Endothelial cell of umbilical vein (primary cell): Measurements from ENCODE around the gene HLA-DQA1. TPM values are rescaled to one million over a fixed set of nuclear protein-coding genes. Genes with fewer than 3 reads are reported as not detected.
"Not testable (repeated sequence)": the region's sequence is repeated elsewhere in the genome, so short reads cannot be mapped to it uniquely, and the experiment has no call there.

Source experiments
- BruUV-seq: library from RNA; stranded (reverse); fragments of 400-500 nt; replicated peaks from 2 replicates; lab custom pipeline; 2021; lab: Mats Ljungman, UMichigan
- CTCF ChIA-PET: fragments of 300-600, 350-600 bp; sonication (Branson Sonifier 250); formaldehyde crosslinking; loops from one replicate; lab custom pipeline; 2021; ENCODE audit warnings: antibody characterized with exemption, inconsistent platforms; lab: Charles Lee
- POLR2A ChIA-PET: fragments of 300-600, 350-600 bp; sonication (Branson Sonifier 250); formaldehyde crosslinking; loops from one replicate; lab custom pipeline; 2021; ENCODE audit warnings: antibody characterized with exemption, inconsistent platforms; lab: Charles Lee
- DNase-seq: peaks from one replicate; pipeline ENCODE4 v3.0.0-alpha.2; 2011; ENCODE audit warnings: low read depth, low spot score
- FAIRE-seq: peaks from 2 replicates; lab custom pipeline; 2011; peaks lifted over from hg19 to GRCh38; lab: Jason Lieb, UNC
- H2AFZ ChIP-seq: 2 replicates; pipeline ENCODE4 v1.6.0; 2012; ENCODE audit warnings: low read depth, low read length, control low read depth, inconsistent platforms
- H3K27ac ChIP-seq: 2 replicates; pipeline ENCODE4 v1.5.1; 2011; ENCODE audit warnings: low read depth, mild to moderate bottlenecking, control low read depth, low read length, moderate library complexity; ENCODE audit not compliant: insufficient read depth
- H3K27me3 ChIP-seq, 2 experiments: 2 replicates each; pipeline versions ENCODE4 v1.6.0 to v1.6.1; 2011; ENCODE audit warnings: low read length in 2 of 2, mixed read lengths in 1 of 2; ENCODE audit not compliant: control insufficient read depth in 2 of 2, insufficient read depth in 2 of 2
- H3K36me3 ChIP-seq, 2 experiments: 2 replicates in 1 of 2; 3 replicates in 1 of 2; pipeline ENCODE4 v1.5.1; 2011; ENCODE audit warnings: low read length in 2 of 2, mild to moderate bottlenecking in 1 of 2, moderate library complexity in 1 of 2; ENCODE audit not compliant: control insufficient read depth in 2 of 2, insufficient read depth in 2 of 2; ENCODE audit errors: extremely low read depth in 1 of 2
- H3K4me1 ChIP-seq: 3 replicates; pipeline ENCODE4 v1.5.1; 2011; ENCODE audit warnings: mild to moderate bottlenecking, low read length; ENCODE audit not compliant: control insufficient read depth, insufficient read depth; ENCODE audit errors: extremely low read depth
- H3K4me2 ChIP-seq: 2 replicates; pipeline ENCODE4 v1.6.1; 2011; ENCODE audit warnings: low read length, control low read depth, mixed read lengths; ENCODE audit not compliant: insufficient read depth
- H3K4me3 ChIP-seq, 3 experiments: fragments of 200-600 bp in 1 of 3; sonication (generic), shearing (Covaris generic) in 1 of 3; replicated peaks in 1 of 3; 2 replicates each; pipeline ENCODE4 v1.5.1; 2011 to 2016; ENCODE audit warnings: control low read depth in 3 of 3, low read length in 3 of 3, mild to moderate bottlenecking in 2 of 3, inconsistent platforms in 1 of 3, low read depth in 1 of 3, moderate library complexity in 1 of 3; ENCODE audit not compliant: insufficient read depth in 1 of 3
- H3K79me2 ChIP-seq: 2 replicates; pipeline ENCODE4 v1.6.0; 2012; ENCODE audit warnings: low read length, inconsistent platforms; ENCODE audit not compliant: control insufficient read depth, insufficient read depth
- H3K9ac ChIP-seq: replicated peaks from 2 replicates; pipeline ENCODE3; 2011; ENCODE audit warnings: low read length, control low read depth; ENCODE audit not compliant: insufficient read depth; ENCODE audit errors: extremely low read depth
- H3K9me1 ChIP-seq: replicated peaks from 3 replicates; pipeline ENCODE4 v1.6.0; 2011; ENCODE audit warnings: mild to moderate bottlenecking, low read length; ENCODE audit not compliant: control insufficient read depth, insufficient read depth; ENCODE audit errors: extremely low read depth
- H3K9me3 ChIP-seq: replicated peaks from 2 replicates; pipeline ENCODE4 v1.5.1; 2012; ENCODE audit warnings: low read length, inconsistent platforms; ENCODE audit not compliant: control insufficient read depth, insufficient read depth
- H4K20me1 ChIP-seq: replicated peaks from 2 replicates; pipeline ENCODE3; 2011; ENCODE audit warnings: mild to moderate bottlenecking, low read length; ENCODE audit not compliant: control insufficient read depth, insufficient read depth; ENCODE audit errors: extremely low read depth
- MAX ChIP-seq: IDR thresholded peaks from 2 replicates; pipeline ENCODE4 v1.6.1; 2011; ENCODE audit not compliant: insufficient read depth, insufficient read length
- POLR2AphosphoS5 ChIP-seq: IDR thresholded peaks from 2 replicates; pipeline ENCODE4 v1.6.1; 2012; ENCODE audit warnings: low read depth, mild to moderate bottlenecking, control low read depth, low read length, moderate library complexity; ENCODE audit not compliant: insufficient read depth
- dilution Hi-C: fragments of 300-500 bp; cut with MboI; formaldehyde crosslinking; loops from one replicate; pipeline ENCODE4 v1.15.0; 2019; ENCODE audit warnings: low sequenced_read_pairs; ENCODE audit not compliant: extremely low pct_ligation_motif_present
- intact Hi-C: fragments of 100-400 bp; cut with micrococcal nuclease; formaldehyde crosslinking; loops from one replicate; pipeline ENCODE4 v1.10.0; 2022
- polyA plus RNA-seq, 4 experiments: library from polyadenylated mRNA; depleted of rRNA in 3 of 4; stranded (reverse) in 3 of 4; unstranded in 1 of 4; fragments of >200 nt; gene quantifications; 2 replicates each; pipeline versions ENCODE4 v1.2.1 to v1.2.3, GENCODE V29; 2011 to 2012; ENCODE audit warnings: missing spikeins in 1 of 4
- total RNA-seq: library from RNA; stranded (reverse); gene quantifications from 2 replicates; pipeline ENCODE4 v1.2.3, GENCODE V29; 2021

HLA-DQA1 gene
- total and polyA plus RNA-seq, 2 donors (not counting 3 experiments of a cell fraction or from before 2014, with no cell fraction given): not detected

- POLR2A ChIA-PET, CTCF ChIA-PET: not testable (repeated sequence)
Observed at GRCh38 chr6:32674123-32674522, 36.9 kb downstream of the HLA-DQA1 start.

GRCh38 chr6:32679492-32679891 is 42.3 kb downstream of the HLA-DQA1 start:
- no peaks in the 10 kb centered on the region for H3K36me3 ChIP-seq
- no peaks in the 10 kb centered on the region for H4K20me1 ChIP-seq
- no peaks in the 10 kb centered on the region for H3K9me1 ChIP-seq
- no peaks in the 10 kb centered on the region for H3K79me2 ChIP-seq
- no peak for TF ChIP-seq POLR2AphosphoS5
- TF ChIP-seq MAX: no peak
- H3K4me1 ChIP-seq: no peaks in the 10 kb centered on the region
- CTCF ChIA-PET: no interaction called here
- peaks cover 0 to 4% of the 10 kb centered on the region in 2 experiments for H3K27me3 ChIP-seq
- H3K9me3 ChIP-seq: no peaks in the 10 kb centered on the region
- H3K4me3 ChIP-seq: no peak overlapping the region
- no peak for DNase-seq
- no TSS peak for BruUV-seq
- dilution Hi-C loops (no loop called here), intact Hi-C loops (no loop called here)
- FAIRE-seq: no peak
- no peak overlapping the region for H3K9ac ChIP-seq
- no peak overlapping the region for H3K4me2 ChIP-seq
- H2AFZ ChIP-seq: no peak overlapping the region
- POLR2A ChIA-PET: no interaction called here
- H3K27ac ChIP-seq: no peak overlapping the region

More at GRCh38 chr6:32674123-32674522, 36.9 kb downstream of the HLA-DQA1 start:
- H3K9ac ChIP-seq, H3K4me3 ChIP-seq, DNase-seq, H3K36me3 ChIP-seq, H4K20me1 ChIP-seq, BruUV-seq, FAIRE-seq, H3K9me3 ChIP-seq, H3K27ac ChIP-seq, H3K79me2 ChIP-seq, H3K9me1 ChIP-seq, intact Hi-C loops, H3K4me1 ChIP-seq, H3K27me3 ChIP-seq, dilution Hi-C loops, H3K4me2 ChIP-seq, H2AFZ ChIP-seq: not testable (repeated sequence)
